T47D (cell line): Measurements from ENCODE around the gene BBS10.

Source experiments
- DNase-seq, 2 experiments: peaks; one replicate each; pipeline versions ENCODE4 v3.0.0 to v3.0.0-alpha.2; 2011 to 2012; ENCODE audit warnings: low read depth in 1 of 2, low spot score in 1 of 2
- JUND ChIP-seq: IDR thresholded peaks from 2 replicates; pipeline ENCODE4 v1.6.1; 2012; ENCODE audit warnings: low read depth
- in situ Hi-C: cut with HindIII; loops from 2 replicates; pipeline ENCODE4 v1.10.0; 2016; ENCODE audit warnings: low sequenced_read_pairs, low pct_unique_long_range_greater_than_20kb

Gene BBS10

GRCh38 chr12:76317976-76318375 lies 30.2 kb downstream of the BBS10 start:
- no peak for DNase-seq
- no peak for TF ChIP-seq JUND
- in situ Hi-C loops = no loop called here

- TF ChIP-seq JUND = no peak
- DNase-seq = no peak
- in situ Hi-C loops = no loop called here
Observed at GRCh38 chr12:76316468-76316867, 31.7 kb downstream of the BBS10 start.

GRCh38 chr12:76313299-76313698 lies 34.9 kb downstream of the BBS10 start:
- peak in 1 of 2 experiments; percentile 59 for DNase-seq

GRCh38 chr12:76312315-76312714 lies 35.9 kb downstream of the BBS10 start:
- TF ChIP-seq JUND = no peak
- in situ Hi-C loops = no loop called here
- no peak for DNase-seq

More at GRCh38 chr12:76313299-76313698, 34.9 kb downstream of the BBS10 start:
- in situ Hi-C loops = no loop called here
- no peak for TF ChIP-seq JUND

- DNase-seq = no peak
- no peak for TF ChIP-seq JUND
- in situ Hi-C loops = no loop called here
Observed at GRCh38 chr12:76311796-76312195, 36.4 kb downstream of the BBS10 start.

- no peak for TF ChIP-seq JUND
- in situ Hi-C loops = no loop called here
- DNase-seq = no peak
Observed at GRCh38 chr12:76310110-76310509, 38.1 kb downstream of the BBS10 start.

GRCh38 chr12:76308866-76309265 lies 39.3 kb downstream of the BBS10 start:
- in situ Hi-C loops = no loop called here
- no peak for TF ChIP-seq JUND
- no peak for DNase-seq

GRCh38 chr12:76307083-76307482 lies 41.1 kb downstream of the BBS10 start:
- no peak for DNase-seq
- in situ Hi-C loops = no loop called here

GRCh38 chr12:76303989-76304460 lies 44.2 kb downstream of the BBS10 start:
- in situ Hi-C loops = no loop called here
- no peak for DNase-seq
- TF ChIP-seq JUND = no peak

More at GRCh38 chr12:76307083-76307482, 41.1 kb downstream of the BBS10 start:
- TF ChIP-seq JUND = no peak

- no peak for TF ChIP-seq JUND
- in situ Hi-C loops = no loop called here
- DNase-seq = no peak
Observed at GRCh38 chr12:76303365-76303764, 44.9 kb downstream of the BBS10 start.

- no peak for DNase-seq
- TF ChIP-seq JUND = no peak
- in situ Hi-C loops = no loop called here
Observed at GRCh38 chr12:76300297-76300665, 47.9 kb downstream of the BBS10 start.

- peak in 1 of 2 experiments; percentile 19 for DNase-seq
- TF ChIP-seq JUND = no peak
- in situ Hi-C loops = no loop called here
Observed at GRCh38 chr12:76299536-76300296, 48.5 kb downstream of the BBS10 start.
